GM19467 (cell line): ENCODE measurements around the gene NCS1.
"Not testable (repeated sequence)": the region's sequence is repeated elsewhere in the genome, so short reads cannot be mapped to it uniquely, and the experiment has no call there.

Experiments
- ATAC-seq: cut with Tn5 transposase; IDR thresholded peaks from one replicate; pipeline ENCODE4 v1.9.1; 2021; ENCODE audit warnings: mild to moderate bottlenecking, moderate library complexity; ENCODE audit not compliant: unreplicated experiment

The NCS1 gene

GRCh38 chr9:130235558-130236435 lies 63.6 kb downstream of the NCS1 start:
- ATAC-seq, result no peak

- ATAC-seq, result no peak
Observed at GRCh38 chr9:130236436-130236985, 64.3 kb downstream of the NCS1 start.

DNA sequence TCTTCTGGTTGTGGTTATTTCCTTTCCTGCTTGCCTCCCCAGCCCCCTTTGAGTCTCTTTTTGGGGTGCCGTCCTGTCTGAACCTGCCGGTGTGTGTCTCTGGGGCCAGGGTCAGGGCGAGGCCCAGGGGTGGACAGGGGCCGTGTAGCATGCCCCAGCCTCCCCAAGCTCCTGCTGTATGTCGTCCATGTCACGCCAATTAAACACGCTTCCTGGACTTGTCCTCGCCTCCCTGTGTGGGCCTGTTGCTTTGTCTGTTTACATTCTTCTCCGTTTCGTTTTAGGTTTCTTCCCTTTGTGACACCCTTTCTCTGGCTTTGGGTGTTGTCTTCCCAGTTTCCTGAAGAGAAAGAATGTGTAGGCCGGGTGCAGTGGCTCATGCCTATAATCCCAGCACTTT lies 64.9 kb downstream of the NCS1 start:
- ATAC-seq, result no peak

GRCh38 chr9:130237763-130238524 lies 65.7 kb downstream of the NCS1 start:
- ATAC-seq, result no peak

DNA sequence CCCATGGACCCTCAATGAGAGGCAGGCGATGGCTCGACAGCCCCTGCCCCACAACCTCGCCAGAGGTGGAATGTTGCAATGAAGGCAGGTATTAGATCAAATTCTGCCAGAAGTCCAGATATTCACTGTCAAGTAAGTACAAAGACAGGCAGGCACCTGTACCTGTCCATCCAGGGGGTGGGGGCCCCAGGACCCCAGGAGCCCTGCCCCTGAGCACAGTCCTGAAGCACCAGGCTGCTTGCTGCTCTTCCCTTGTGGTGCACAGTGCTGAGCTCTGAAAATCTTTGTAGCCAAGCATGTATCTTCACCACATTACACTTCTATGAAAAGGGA lies 67.1 kb downstream of the NCS1 start:
- ATAC-seq, result no peak

DNA sequence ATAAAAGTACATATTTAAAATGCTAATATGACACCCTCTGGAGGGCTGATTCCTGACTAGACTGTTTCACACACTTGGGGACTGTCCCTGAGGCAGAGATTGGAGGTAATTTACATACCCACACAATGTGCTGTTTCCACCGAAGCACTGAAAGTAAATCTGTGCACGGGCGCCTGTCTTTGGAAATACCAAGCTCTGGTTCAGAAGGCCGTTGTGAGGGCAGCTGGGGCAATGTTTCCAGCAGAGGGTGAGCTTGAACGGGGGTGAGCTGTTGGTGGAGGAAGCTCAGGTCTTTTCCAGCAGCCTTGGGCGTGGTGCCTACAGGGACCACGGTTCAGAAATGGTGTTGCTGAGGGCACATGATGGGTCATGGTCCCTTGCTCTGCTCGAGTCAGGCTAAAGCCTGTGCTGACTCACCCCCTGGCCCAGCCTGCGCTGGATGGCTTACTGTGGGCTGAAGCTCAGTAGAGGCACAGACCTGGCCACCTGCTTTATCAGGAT lies 67.6 kb downstream of the NCS1 start:
- ATAC-seq, result no peak

DNA sequence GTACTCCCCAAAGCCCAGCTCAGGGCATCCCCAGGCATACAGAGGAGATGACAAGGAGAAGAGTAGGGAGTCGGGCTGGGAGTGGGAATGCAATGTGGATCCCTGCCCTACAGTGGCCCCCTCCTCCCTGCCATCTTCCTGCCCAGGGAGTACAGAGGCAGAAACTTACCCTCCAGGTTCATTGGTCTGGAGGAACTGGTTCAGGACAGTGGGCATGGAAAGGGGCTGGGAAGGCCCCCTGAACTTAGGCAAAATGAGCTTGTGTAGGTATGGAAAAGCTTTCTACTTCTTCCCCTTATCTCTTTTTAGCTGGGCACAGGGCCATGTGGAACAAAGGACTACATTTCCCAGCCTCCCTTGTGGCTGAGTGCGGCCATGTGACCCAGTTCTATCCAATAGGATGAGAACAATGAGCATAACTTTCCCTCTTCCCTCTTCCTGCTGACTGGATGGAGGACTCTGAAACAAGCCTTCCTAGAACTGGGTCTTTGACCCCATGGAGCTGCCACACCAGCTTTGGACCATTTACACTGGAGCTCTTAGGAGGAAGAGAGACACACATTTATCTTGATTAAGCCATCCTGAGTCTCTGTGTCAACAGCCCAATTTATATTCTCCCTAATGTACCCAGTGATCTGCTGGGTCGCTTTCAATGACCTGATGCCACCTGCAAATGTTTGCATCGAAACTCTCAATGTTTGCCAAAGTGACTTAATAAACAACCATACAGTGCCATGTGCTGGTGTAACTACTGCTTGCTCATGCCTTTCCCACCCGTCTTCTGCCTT lies 68.4 kb downstream of the NCS1 start:
- ATAC-seq, result no peak

DNA sequence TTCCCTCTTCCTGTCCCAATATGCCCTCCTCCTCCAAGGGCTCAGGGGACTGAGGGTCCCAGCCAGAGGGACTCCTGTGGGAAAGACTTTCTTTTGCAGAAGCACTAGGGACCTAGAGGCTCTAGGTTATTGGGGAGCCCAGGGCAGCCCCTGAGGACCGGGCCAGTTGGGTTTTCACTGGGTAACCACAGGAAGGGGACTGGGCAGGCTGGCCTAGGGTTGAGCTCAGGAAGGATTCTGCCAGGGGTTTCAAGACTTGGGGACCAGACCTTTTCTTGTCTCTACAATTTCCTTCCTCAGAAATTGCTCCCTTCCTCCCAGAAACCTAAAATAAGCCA lies 69.0 kb downstream of the NCS1 start:
- ATAC-seq, result no peak

- ATAC-seq, result no peak
Observed at GRCh38 chr9:130242270-130243014, 70.2 kb downstream of the NCS1 start.

- peak; percentile 52 for ATAC-seq
Observed at GRCh38 chr9:130243015-130243881, 71.0 kb downstream of the NCS1 start.

- ATAC-seq, result no peak
Observed at GRCh38 chr9:130243882-130244170, 71.6 kb downstream of the NCS1 start.

- ATAC-seq, result no peak
Observed at GRCh38 chr9:130244548-130245165, 72.5 kb downstream of the NCS1 start.

DNA sequence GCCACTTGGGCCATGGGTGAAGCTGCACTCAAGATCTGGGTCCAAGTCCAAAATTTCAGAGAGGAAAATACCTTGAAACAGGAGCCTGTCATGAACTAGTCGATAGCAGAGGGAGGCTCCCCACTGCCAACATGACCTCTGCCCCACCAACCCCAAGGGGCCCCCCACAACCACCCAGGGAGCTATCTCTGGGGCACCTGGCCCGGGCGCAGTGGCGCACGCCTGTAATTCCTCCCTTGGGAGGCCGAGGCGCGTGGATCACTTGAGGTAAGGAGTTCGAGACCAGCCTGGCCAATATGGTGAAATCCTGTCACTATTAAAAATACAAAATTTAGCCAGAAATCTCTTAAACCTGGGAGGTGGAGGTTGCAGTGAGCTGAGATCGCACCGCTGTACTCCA lies 73.3 kb downstream of the NCS1 start:
- ATAC-seq, result no peak

- ATAC-seq, result no peak
Observed at GRCh38 chr9:130246126-130246525, 73.9 kb downstream of the NCS1 start.

- ATAC-seq, result no peak
Observed at GRCh38 chr9:130254747-130255630, 82.8 kb downstream of the NCS1 start.

- no peak for ATAC-seq
Observed at GRCh38 chr9:130255631-130256134, 83.5 kb downstream of the NCS1 start.

DNA sequence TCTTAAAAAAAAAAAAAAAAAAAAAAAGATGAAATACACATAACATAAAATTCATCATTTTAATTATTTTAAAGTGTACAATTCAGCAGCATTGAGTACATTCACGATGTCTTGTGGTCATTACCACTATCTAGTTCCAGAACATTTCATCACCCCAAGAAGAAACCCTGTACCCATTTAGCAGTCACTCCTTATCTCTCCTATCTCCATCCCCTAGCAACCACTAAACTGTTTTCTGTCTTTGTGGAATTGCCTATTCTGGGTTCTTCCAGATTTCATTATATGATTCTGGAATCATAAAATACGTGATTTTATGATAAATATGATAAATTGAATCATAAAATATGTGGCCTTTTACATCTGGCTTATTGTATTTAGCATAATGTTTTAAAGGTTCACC lies 84.4 kb downstream of the NCS1 start:
- no peak for ATAC-seq

DNA sequence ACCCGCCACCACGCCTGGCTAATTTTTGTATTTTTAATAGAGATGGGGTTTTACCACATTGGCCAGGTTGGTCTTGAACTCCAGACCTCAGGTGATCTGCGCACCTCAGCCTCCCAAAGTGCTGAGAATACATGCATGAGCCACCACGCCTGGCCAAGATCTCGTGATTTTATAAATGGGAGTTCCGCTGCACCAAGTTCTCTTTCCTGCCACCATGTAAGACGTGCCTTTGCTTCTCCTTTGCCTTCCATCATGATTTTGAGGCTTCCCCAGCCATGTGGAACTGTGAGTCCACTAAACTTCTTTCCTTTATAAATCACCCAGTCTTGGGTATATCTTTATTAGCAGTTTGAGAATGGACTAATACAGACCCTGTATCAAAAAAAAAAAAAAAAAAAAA lies 85.9 kb downstream of the NCS1 start:
- ATAC-seq, result not testable (repeated sequence)
